Thyroid gland (tissue), 4 donors: ENCODE results near the gene CCDC88C. TPM values are rescaled to one million over a fixed set of nuclear protein-coding genes. Genes with fewer than 3 reads are reported as not detected.

Source experiments
- DNase-seq, 2 donors: peaks; one replicate each; pipeline ENCODE4 v3.0.0-alpha.2; 2019
- H3K27ac ChIP-seq, 3 donors: fragments of 200-600 bp; sonication (generic); 1 replicate in 2 of 3; 2 replicates in 1 of 3; pipeline ENCODE4 v1.5.1; 2016 to 2019; ENCODE audit warnings: mild to moderate bottlenecking in 1 of 3, moderate library complexity in 1 of 3
- H3K27me3 ChIP-seq: fragments of 200-600 bp; sonication (generic); one replicate; pipeline ENCODE4 v1.5.1; 2019
- H3K36me3 ChIP-seq, 2 donors: fragments of 200-600 bp; sonication (generic); one replicate each; pipeline ENCODE4 v1.5.1; 2016 to 2019
- H3K4me1 ChIP-seq, 2 donors: fragments of 200-600 bp; sonication (generic); one replicate each; pipeline ENCODE4 v1.5.1; 2017 to 2019
- H3K4me3 ChIP-seq, 3 donors: fragments of 200-600 bp; sonication (generic); replicated peaks in 1 of 3; 1 replicate in 2 of 3; 2 replicates in 1 of 3; pipeline ENCODE4 v1.5.1; 2016; ENCODE audit warnings: mild to moderate bottlenecking in 1 of 3
- H3K9me3 ChIP-seq: fragments of 200-600 bp; sonication (generic); one replicate; pipeline ENCODE4 v1.5.1; 2017
- POLR2A ChIP-seq, 2 donors: fragments of 450-650 bp; IDR thresholded peaks; one replicate each; pipeline ENCODE4 v1.6.1; 2017; ENCODE audit warnings: antibody characterized with exemption in 2 of 2, mild to moderate bottlenecking in 2 of 2, moderate library complexity in 1 of 2
- WGBS, 2 donors: methylation state at CpG; one replicate each; pipeline ENCODE4 v1.1.5; 2017; 5-methylcytosine and 5-hydroxymethylcytosine counted together
- intact Hi-C: fragments of 100-400 bp; cut with DNase I; formaldehyde crosslinking; loops from one replicate; pipeline ENCODE4 v1.15.1; 2023
- total RNA-seq, 4 donors: library from RNA; depleted of rRNA; stranded (reverse); fragments of >200 nt; gene quantifications; one replicate each; pipeline ENCODE4 v1.2.3, GENCODE V29; 2016
- TF ChIP-seq, protein P1 (sequence below), 6 experiments: fragments of 200-600 bp in 3 of 6; fragments of 450-650 bp in 3 of 6; sonication (generic) in 3 of 6; IDR thresholded peaks; one replicate each; pipeline ENCODE4 v1.5.1; 2016 to 2019; ENCODE audit warnings: antibody characterized with exemption in 6 of 6, mild to moderate bottlenecking in 2 of 6, inconsistent platforms in 1 of 6, moderate library complexity in 1 of 6

Gene CCDC88C
- total RNA-seq, 4 donors from 2014 or later, result 3.0 to 6.3 (median 5.8) TPM

DNA sequence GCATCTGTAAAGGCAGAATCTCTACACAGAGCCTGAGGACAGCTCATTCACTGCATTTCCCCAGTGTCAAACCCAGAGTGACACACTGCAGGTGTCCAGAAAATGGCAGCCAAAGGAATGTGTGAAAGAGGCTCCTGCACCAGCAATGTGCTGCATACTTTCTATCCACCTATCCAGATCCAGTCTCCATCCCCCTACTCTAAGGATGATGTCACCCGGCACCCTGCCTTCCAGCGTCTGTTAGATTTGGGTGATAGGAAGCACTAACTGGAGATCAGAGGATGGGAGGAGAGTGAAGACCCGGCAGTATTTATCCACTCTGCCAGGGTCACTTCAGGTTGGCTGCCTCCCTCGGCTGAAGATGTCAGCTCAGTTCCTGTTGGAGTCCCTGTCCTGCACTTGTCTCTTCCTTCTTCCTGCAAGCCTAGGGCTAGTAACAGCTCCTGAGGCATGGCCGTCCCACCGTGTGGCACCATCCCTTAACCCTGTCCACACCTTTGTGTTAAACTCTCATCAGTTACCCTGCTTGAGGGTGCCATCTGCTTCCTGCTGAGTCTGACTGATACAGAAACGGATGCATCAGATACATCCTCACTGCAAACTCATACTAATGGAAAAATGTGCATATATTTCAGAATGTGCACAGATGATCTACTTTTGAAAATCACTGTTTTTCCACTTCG is 160.2 kb downstream of the CCDC88C start:
- H3K36me3 ChIP-seq, result no peaks in the 10 kb centered on the region
- no peak overlapping the region for H3K27ac ChIP-seq
- no peak for TF ChIP-seq POLR2A (IDR thresholded peaks at IDR 0.05)
- TF ChIP-seq, protein P1, sequence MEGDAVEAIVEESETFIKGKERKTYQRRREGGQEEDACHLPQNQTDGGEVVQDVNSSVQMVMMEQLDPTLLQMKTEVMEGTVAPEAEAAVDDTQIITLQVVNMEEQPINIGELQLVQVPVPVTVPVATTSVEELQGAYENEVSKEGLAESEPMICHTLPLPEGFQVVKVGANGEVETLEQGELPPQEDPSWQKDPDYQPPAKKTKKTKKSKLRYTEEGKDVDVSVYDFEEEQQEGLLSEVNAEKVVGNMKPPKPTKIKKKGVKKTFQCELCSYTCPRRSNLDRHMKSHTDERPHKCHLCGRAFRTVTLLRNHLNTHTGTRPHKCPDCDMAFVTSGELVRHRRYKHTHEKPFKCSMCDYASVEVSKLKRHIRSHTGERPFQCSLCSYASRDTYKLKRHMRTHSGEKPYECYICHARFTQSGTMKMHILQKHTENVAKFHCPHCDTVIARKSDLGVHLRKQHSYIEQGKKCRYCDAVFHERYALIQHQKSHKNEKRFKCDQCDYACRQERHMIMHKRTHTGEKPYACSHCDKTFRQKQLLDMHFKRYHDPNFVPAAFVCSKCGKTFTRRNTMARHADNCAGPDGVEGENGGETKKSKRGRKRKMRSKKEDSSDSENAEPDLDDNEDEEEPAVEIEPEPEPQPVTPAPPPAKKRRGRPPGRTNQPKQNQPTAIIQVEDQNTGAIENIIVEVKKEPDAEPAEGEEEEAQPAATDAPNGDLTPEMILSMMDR (IDR thresholded peaks at IDR 0.05), result no peak

DNA sequence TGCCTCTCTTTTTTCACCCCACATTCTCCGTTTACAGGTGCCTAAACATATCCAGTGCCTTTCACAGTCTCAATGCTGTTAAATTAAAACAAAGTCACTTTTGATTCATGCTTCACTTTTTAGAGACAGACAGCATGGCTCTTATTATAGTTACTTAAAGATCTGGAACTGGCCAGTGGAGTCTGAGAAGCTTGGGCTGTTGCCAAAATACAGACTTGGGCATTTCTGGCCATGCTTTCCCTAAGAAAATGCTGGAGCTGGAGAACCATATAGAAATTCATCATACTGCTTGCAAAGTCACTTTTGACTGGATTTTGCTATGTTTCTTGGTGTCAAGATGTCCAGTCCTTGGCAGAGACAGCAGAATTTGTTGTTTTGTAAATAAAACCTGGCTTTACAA is 161.0 kb downstream of the CCDC88C start:
- no peak overlapping the region for H3K27ac ChIP-seq
- intact Hi-C loops, result no loop called here

More for the DNA sequence above, 160.2 kb downstream of the CCDC88C start:
- H3K4me3 ChIP-seq, result no peak overlapping the region
- 65 to 70% methylated on average over 8 of the region's 8 CpGs for WGBS, 2 donors
- no peaks in the 10 kb centered on the region for H3K9me3 ChIP-seq
- intact Hi-C loops, result no loop called here
- H3K4me1 ChIP-seq, result peaks cover 5 to 10% of the 10 kb centered on the region in 2 donors
- no peaks in the 10 kb centered on the region for H3K27me3 ChIP-seq
- DNase-seq, result no peak

DNA sequence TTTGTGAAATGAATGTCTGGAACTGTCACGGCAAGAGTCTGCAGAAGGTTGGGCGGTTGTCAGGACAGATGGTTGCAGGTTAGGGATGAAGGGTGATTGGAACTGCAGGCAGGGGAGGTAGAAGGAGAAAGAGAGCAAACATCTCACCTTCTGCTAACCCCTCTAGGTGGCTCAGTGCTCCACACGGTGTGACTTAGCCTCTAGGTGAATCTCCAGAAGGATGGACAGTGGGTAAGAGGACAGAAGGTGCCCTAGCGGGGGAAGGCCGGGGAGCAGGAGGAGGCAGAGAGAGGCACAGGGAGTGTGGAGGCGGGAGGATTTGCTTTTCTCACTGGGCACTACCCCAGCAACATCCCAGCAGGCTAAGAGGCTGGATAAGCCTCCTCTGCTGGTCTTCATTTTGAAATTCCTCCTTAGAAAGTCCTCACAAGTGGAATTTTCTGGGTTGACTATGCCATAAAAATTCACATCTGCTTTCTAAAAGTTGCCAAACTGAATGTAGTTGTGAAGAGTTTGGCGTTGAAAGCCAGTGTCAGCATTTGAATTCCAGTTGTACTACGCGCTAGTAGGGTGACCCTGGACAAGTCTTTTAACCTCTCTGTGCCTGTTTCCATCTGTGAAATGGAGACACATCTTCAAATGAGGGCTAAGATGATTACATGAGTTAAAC is 162.5 kb downstream of the CCDC88C start:
- Histone ChIP-seq H3K27me3 (no peaks in the 10 kb centered on the region), H3K36me3 (no peaks in the 10 kb centered on the region), H3K9me3 (no peaks in the 10 kb centered on the region), H3K4me1 (peaks cover 5 to 16% of the 10 kb centered on the region in 2 donors), H3K27ac (no peak overlapping the region), H3K4me3 (no peak overlapping the region)
- intact Hi-C loops, result no loop called here
- WGBS, 2 donors, result 82 to 90% methylated on average over 9 of the region's 9 CpGs
- no peak for DNase-seq
- TF ChIP-seq, protein P1 (IDR thresholded peaks at IDR 0.05), result no peak
- no peak for TF ChIP-seq POLR2A (IDR thresholded peaks at IDR 0.05)

More for the DNA sequence above, 161.0 kb downstream of the CCDC88C start:
- no peak for DNase-seq
- Histone ChIP-seq H3K9me3 (no peaks in the 10 kb centered on the region), H3K27me3 (no peaks in the 10 kb centered on the region), H3K36me3 (no peaks in the 10 kb centered on the region), H3K4me1 (peaks cover 5 to 10% of the 10 kb centered on the region in 2 donors), H3K4me3 (no peak overlapping the region)
- WGBS, 2 donors, result 50 to 61% methylated on average over 1 of the region's 1 CpG
- TF ChIP-seq, protein P1 (IDR thresholded peaks at IDR 0.05), result no peak

DNA sequence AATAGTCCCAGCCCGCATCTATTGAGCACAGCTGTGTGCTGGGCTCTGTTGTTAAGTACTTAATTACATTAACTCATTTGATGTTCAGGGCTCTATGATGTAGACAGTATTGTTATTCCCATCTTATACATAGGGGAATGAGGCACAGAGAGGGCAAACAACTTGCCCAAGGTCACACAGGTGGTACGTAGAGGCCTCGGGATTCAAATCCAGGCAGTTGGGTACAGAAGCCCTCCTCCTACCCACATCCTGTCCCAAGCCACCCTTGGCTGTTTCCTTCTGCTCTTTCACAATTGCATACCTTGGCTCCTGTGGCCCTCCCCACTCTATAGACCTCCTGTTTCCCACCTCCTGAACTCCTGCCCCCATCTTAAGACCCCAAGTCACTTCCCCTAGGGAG is 163.2 kb downstream of the CCDC88C start:
- intact Hi-C loops, result no loop called here
- H3K27ac ChIP-seq, result no peak overlapping the region
- peaks cover 5 to 18% of the 10 kb centered on the region in 2 donors for H3K4me1 ChIP-seq
- no peaks in the 10 kb centered on the region for H3K9me3 ChIP-seq
- DNase-seq, result no peak
- TF ChIP-seq, protein P1 (IDR thresholded peaks at IDR 0.05), result no peak
- no peak for TF ChIP-seq POLR2A (IDR thresholded peaks at IDR 0.05)
- no peak overlapping the region for H3K4me3 ChIP-seq
- no peaks in the 10 kb centered on the region for H3K36me3 ChIP-seq
- no peaks in the 10 kb centered on the region for H3K27me3 ChIP-seq
- WGBS, 2 donors, result 85 to 96% methylated on average over 3 of the region's 3 CpGs

DNA sequence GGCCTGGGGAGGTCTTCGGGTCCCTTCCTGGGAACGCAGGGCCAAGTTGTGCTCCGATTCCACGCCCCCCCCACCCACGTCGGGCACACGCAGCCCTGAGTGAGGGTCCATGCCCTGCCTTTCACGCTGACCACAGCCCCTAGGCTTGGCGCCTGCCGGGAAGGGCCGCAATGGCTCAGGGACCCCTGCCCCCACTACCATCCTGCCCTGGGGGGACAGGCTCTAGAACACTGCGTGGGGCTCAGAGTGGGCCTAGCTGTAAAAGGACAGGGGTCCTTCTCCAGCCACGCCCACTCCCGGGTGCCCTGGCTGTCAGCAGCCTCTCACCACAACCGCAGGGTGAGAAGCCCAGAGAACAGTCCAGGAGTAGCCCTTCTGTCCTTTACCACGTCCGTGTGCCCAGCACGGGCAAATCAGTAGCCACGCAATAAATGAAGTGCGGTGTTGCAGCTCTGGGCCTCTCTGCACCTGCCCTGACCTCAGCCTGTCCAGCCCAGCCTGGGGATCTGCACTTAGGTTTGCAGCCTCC is 163.8 kb downstream of the CCDC88C start:
- Histone ChIP-seq H3K9me3 (no peaks in the 10 kb centered on the region), H3K36me3 (no peaks in the 10 kb centered on the region), H3K4me3 (peak overlapping the region in 2 of 3 donors; percentile 54 to 58), H3K27ac (no peak overlapping the region), H3K27me3 (no peaks in the 10 kb centered on the region), H3K4me1 (peaks cover 5 to 18% of the 10 kb centered on the region in 2 donors)
- DNase-seq, result no peak
- intact Hi-C loops, result no loop called here
- WGBS, 2 donors, result 55 to 66% methylated on average over 8 to 12 of the region's 20 CpGs
- TF ChIP-seq, protein P1 (IDR thresholded peaks at IDR 0.05), result no peak
- TF ChIP-seq POLR2A (IDR thresholded peaks at IDR 0.05), result no peak
